Activated CD4-positive, alpha-beta T cell treated with anti-CD3 and anti-CD28 coated beads for 1 hour (primary cell): ENCODE data around the gene CGB2.
"Not testable (repeated sequence)": the region's sequence is repeated elsewhere in the genome, so short reads cannot be mapped to it uniquely, and the experiment has no call there.

ENCODE experiments used
- DNase-seq: peaks from one replicate; pipeline ENCODE4 v3.0.0-alpha.2; 2020

Gene CGB2

GRCh38 chr19:49038557-49039276 lies 7.0 kb downstream of the CGB2 start:
- not testable (repeated sequence) for DNase-seq

- not testable (repeated sequence) for DNase-seq
These were observed 8.0 kb downstream of the CGB2 start for GRCh38 chr19:49039736-49040135.

- DNase-seq, result no peak
These were observed 10.5 kb downstream of the CGB2 start for GRCh38 chr19:49042177-49042576.

- DNase-seq, result not testable (repeated sequence)
These were observed 11.0 kb downstream of the CGB2 start for GRCh38 chr19:49042666-49043065.

- not testable (repeated sequence) for DNase-seq
These were observed 11.9 kb downstream of the CGB2 start, which contains the start of gene CGB5 for GRCh38 chr19:49043548-49043947. Gene CGB5 (plus strand): TSS chr19:49043848. CDS start chr19:49044210, 362 bp downstream.

GRCh38 chr19:49049011-49049410 lies 17.3 kb downstream of the CGB2 start, which contains the start of gene CGB8:
Gene CGB8 (minus strand): TSS chr19:49049111. CDS start chr19:49048739, 372 bp downstream.
- not testable (repeated sequence) for DNase-seq

- not testable (repeated sequence) for DNase-seq
These were observed 18.1 kb downstream of the CGB2 start for GRCh38 chr19:49049834-49050233.

GRCh38 chr19:49050376-49051033 lies 18.8 kb downstream of the CGB2 start:
- DNase-seq, result not testable (repeated sequence)

- DNase-seq, result peak; percentile 30
These were observed 24.6 kb downstream of the CGB2 start for GRCh38 chr19:49056101-49056901.

- not testable (repeated sequence) for DNase-seq
These were observed 25.4 kb downstream of the CGB2 start for GRCh38 chr19:49056902-49057596.

GRCh38 chr19:49057636-49058234 lies 26.0 kb downstream of the CGB2 start, which contains the start of gene CGB7:
Gene CGB7 (minus strand): TSS chr19:49057749. CDS start chr19:49055375, 2,374 bp downstream.
- no peak for DNase-seq

GRCh38 chr19:49058562-49058961 lies 26.9 kb downstream of the CGB2 start:
- no peak for DNase-seq

GRCh38 chr19:49059053-49059452 lies 27.4 kb downstream of the CGB2 start:
- no peak for DNase-seq

- DNase-seq, result no peak
These were observed 29.3 kb downstream of the CGB2 start for GRCh38 chr19:49061000-49061399.

- DNase-seq, result no peak
These were observed 29.8 kb downstream of the CGB2 start for GRCh38 chr19:49061445-49061844.

GRCh38 chr19:49064029-49064629 lies 32.4 kb downstream of the CGB2 start:
- DNase-seq, result no peak

GRCh38 chr19:49064768-49065611 lies 33.3 kb downstream of the CGB2 start, which contains the start of gene NTF4:
Gene NTF4 (minus strand): TSS chr19:49064818. CDS start chr19:49061997, 2,821 bp downstream.
- no peak for DNase-seq

GRCh38 chr19:49065905-49066512 lies 34.3 kb downstream of the CGB2 start:
- DNase-seq, result no peak

GRCh38 chr19:49067554-49067953 lies 35.9 kb downstream of the CGB2 start:
- no peak for DNase-seq

- DNase-seq, result no peak
These were observed 37.3 kb downstream of the CGB2 start for GRCh38 chr19:49069026-49069425.
